HCT116 (cell line): ENCODE measurements around the gene SEPHS1. TPM values are rescaled to one million over a fixed set of nuclear protein-coding genes. Genes with fewer than 3 reads are reported as not detected.

Experiments
- ATAC-seq: fragments of 200-7000 bp; cut with Tn5 transposase; 2 replicates; pipeline ENCODE4 v1.9.1; 2020; ENCODE audit warnings: mild to moderate bottlenecking, moderate library complexity
- BruUV-seq: library from RNA; stranded (reverse); fragments of 400-500 nt; replicated peaks from 2 replicates; lab custom pipeline; 2021; lab: Mats Ljungman, UMichigan
- CTCF ChIA-PET: fragments of 300-600 bp; sonication (Branson Sonifier 250); formaldehyde crosslinking; loops from one replicate; lab custom pipeline; 2021; ENCODE audit warnings: antibody characterized with exemption; lab: Charles Lee
- POLR2A ChIA-PET: fragments of 300-600, 350-600 bp; sonication (Branson Sonifier 250); formaldehyde crosslinking; loops from one replicate; lab custom pipeline; 2021; ENCODE audit warnings: antibody characterized with exemption; lab: Charles Lee
- RAD21 ChIA-PET, 2 experiments: fragments of 300-600 bp; sonication (Branson Sonifier 250); formaldehyde crosslinking; loops; one replicate each; lab custom pipeline; 2023; ENCODE audit warnings: low total read pairs in 2 of 2; ENCODE audit not compliant: uncharacterized antibody in 2 of 2, unreplicated experiment in 2 of 2, low non-redundant PET in 1 of 2; lab: Charles Lee
- DNase-seq: peaks from one replicate; pipeline ENCODE4 v3.0.0-alpha.2; 2010; ENCODE audit warnings: low read depth, low spot score
- H2AFZ ChIP-seq: fragments of 200-600 bp; shearing (Covaris generic), sonication (generic); 2 replicates; pipeline ENCODE4 v1.6.1; 2017; ENCODE audit warnings: low read depth, mixed run types, mixed read lengths, antibody characterized with exemption, low read length; ENCODE audit not compliant: poor library complexity, severe bottlenecking
- H3K27ac ChIP-seq: 2 replicates; pipeline ENCODE4 v1.5.1; 2012; ENCODE audit warnings: low read depth, low read length
- H3K27me3 ChIP-seq: fragments of 200-600 bp; sonication (generic); 2 replicates; pipeline ENCODE4 v1.6.1; 2016; ENCODE audit warnings: mixed run types, low read length, mixed read lengths; ENCODE audit not compliant: insufficient read depth
- H3K36me3 ChIP-seq, 2 experiments: fragments of 200-500 bp in 1 of 2; fragments of 200-600 bp in 1 of 2; sonication (Bioruptor generic) in 1 of 2; sonication (generic) in 1 of 2; 2 replicates each; pipeline versions ENCODE4 v1.5.1 to v1.6.1; 2014 to 2016; ENCODE audit warnings: low read length in 2 of 2, inconsistent platforms in 1 of 2, mixed read lengths in 1 of 2, mixed run types in 1 of 2; ENCODE audit not compliant: insufficient read depth in 2 of 2, control insufficient read depth in 1 of 2
- H3K4me1 ChIP-seq, 2 experiments: fragments of 200-600 bp in 1 of 2; sonication (generic) in 1 of 2; 2 replicates each; pipeline versions ENCODE4 v1.5.1 to v1.6.1; 2012 to 2017; ENCODE audit warnings: low read length in 2 of 2, inconsistent platforms in 1 of 2, mild to moderate bottlenecking in 1 of 2, mixed read lengths in 1 of 2, mixed run types in 1 of 2, moderate library complexity in 1 of 2; ENCODE audit not compliant: insufficient read depth in 2 of 2, control insufficient read depth in 1 of 2
- H3K4me2 ChIP-seq: fragments of 200-600 bp; sonication (generic); 2 replicates; pipeline ENCODE4 v1.6.1; 2017; ENCODE audit warnings: mixed run types, low read length, mixed read lengths
- H3K4me3 ChIP-seq, 2 experiments: fragments of 200-600 bp in 1 of 2; sonication (generic) in 1 of 2; replicated peaks in 1 of 2; 2 replicates each; pipeline ENCODE4 v1.5.1; 2011 to 2016; ENCODE audit warnings: low read length in 2 of 2, control low read depth in 1 of 2, low read depth in 1 of 2, mild to moderate bottlenecking in 1 of 2, mixed read lengths in 1 of 2, mixed run types in 1 of 2
- H3K79me2 ChIP-seq: fragments of 200-600 bp; sonication (generic); 2 replicates; pipeline ENCODE4 v1.6.1; 2017; ENCODE audit warnings: mild to moderate bottlenecking, mixed run types, low read length, moderate library complexity, mixed read lengths; ENCODE audit not compliant: insufficient read depth
- H3K9ac ChIP-seq: fragments of 200-600 bp; sonication (generic); 2 replicates; pipeline ENCODE4 v1.6.1; 2016; ENCODE audit warnings: low read length, mixed read lengths
- H3K9me2 ChIP-seq: fragments of 200-600 bp; sonication (generic), shearing (Covaris generic); 2 replicates; pipeline ENCODE4 v1.6.1; 2017; ENCODE audit warnings: mixed run types, mild to moderate bottlenecking, moderate library complexity; ENCODE audit not compliant: insufficient read depth
- H3K9me3 ChIP-seq, 2 experiments: fragments of 200-500 bp in 1 of 2; fragments of 200-600 bp in 1 of 2; sonication (Bioruptor generic) in 1 of 2; sonication (generic) in 1 of 2; 2 replicates each; pipeline ENCODE4 v1.6.1; 2014 to 2017; ENCODE audit warnings: low read length in 2 of 2, mixed read lengths in 2 of 2, inconsistent platforms in 1 of 2, low read depth in 1 of 2, mild to moderate bottlenecking in 1 of 2, mixed run types in 1 of 2, moderate library complexity in 1 of 2; ENCODE audit not compliant: control insufficient read depth in 1 of 2, insufficient read depth in 1 of 2
- H4K20me1 ChIP-seq: fragments of 200-600 bp; sonication (generic), shearing (Covaris generic); 2 replicates; pipeline ENCODE4 v1.6.1; 2017; ENCODE audit warnings: mixed run types, mild to moderate bottlenecking, moderate library complexity; ENCODE audit not compliant: insufficient read depth
- EZH2 ChIP-seq: fragments of 200-600 bp; sonication (generic); IDR thresholded peaks from 2 replicates; pipeline ENCODE4 v1.6.1; 2017; ENCODE audit warnings: antibody characterized with exemption, mixed run types
- EZH2phosphoT487 ChIP-seq: fragments of 200-600 bp; IDR thresholded peaks from 2 replicates; pipeline ENCODE4 v1.6.1; 2018; ENCODE audit warnings: antibody characterized with exemption, borderline replicate concordance
- SP1 ChIP-seq: IDR thresholded peaks from 2 replicates; pipeline ENCODE4 v1.6.1; 2012; ENCODE audit warnings: low read depth
- SRF ChIP-seq: IDR thresholded peaks from 2 replicates; pipeline ENCODE4 v1.6.1; 2012; ENCODE audit warnings: low read depth
- YY1 ChIP-seq: IDR thresholded peaks from 2 replicates; pipeline ENCODE4 v1.6.1; 2011; ENCODE audit warnings: low read length, low read depth, moderate library complexity, mild to moderate bottlenecking; ENCODE audit not compliant: insufficient replicate concordance; ENCODE audit errors: extremely low read depth
- intact Hi-C: fragments of 100-400 bp; cut with micrococcal nuclease; formaldehyde crosslinking; loops from 2 replicates; pipeline ENCODE4 v1.10.0; 2022
- total RNA-seq: library from RNA; stranded (reverse); gene quantifications from one replicate; pipeline ENCODE4 v1.2.1, GENCODE V29; 2021; ENCODE audit not compliant: unreplicated experiment
- TF ChIP-seq, protein P1 (sequence below): IDR thresholded peaks from 2 replicates; pipeline ENCODE4 v1.6.1; 2012; ENCODE audit warnings: low read depth
- TF ChIP-seq, protein P2 (sequence below): IDR thresholded peaks from 2 replicates; pipeline ENCODE4 v1.6.1; 2012

The SEPHS1 gene
- total RNA-seq, 1 experiment from 2014 or later, result 51.7 TPM

DNA sequence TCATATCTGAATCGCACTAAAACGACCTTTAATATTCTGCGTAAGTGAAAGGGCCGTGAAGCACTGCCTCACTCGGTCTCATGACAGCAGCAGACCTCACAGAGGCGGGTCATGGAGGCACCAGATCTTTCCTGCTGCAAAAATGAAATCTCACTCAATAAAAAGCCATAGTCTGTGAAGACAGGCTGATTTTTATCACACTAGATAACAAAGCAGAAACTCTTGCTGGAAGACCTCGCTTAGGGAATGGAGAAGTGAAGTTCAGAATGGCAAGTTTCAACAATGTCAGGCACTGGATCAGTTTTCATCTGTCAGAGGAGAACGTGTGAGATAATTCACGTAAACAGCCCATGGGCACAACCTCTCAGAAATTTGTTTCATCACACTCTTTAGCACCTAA is 8.0 kb downstream of the SEPHS1 start:
- TF ChIP-seq, protein P1, sequence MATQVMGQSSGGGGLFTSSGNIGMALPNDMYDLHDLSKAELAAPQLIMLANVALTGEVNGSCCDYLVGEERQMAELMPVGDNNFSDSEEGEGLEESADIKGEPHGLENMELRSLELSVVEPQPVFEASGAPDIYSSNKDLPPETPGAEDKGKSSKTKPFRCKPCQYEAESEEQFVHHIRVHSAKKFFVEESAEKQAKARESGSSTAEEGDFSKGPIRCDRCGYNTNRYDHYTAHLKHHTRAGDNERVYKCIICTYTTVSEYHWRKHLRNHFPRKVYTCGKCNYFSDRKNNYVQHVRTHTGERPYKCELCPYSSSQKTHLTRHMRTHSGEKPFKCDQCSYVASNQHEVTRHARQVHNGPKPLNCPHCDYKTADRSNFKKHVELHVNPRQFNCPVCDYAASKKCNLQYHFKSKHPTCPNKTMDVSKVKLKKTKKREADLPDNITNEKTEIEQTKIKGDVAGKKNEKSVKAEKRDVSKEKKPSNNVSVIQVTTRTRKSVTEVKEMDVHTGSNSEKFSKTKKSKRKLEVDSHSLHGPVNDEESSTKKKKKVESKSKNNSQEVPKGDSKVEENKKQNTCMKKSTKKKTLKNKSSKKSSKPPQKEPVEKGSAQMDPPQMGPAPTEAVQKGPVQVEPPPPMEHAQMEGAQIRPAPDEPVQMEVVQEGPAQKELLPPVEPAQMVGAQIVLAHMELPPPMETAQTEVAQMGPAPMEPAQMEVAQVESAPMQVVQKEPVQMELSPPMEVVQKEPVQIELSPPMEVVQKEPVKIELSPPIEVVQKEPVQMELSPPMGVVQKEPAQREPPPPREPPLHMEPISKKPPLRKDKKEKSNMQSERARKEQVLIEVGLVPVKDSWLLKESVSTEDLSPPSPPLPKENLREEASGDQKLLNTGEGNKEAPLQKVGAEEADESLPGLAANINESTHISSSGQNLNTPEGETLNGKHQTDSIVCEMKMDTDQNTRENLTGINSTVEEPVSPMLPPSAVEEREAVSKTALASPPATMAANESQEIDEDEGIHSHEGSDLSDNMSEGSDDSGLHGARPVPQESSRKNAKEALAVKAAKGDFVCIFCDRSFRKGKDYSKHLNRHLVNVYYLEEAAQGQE, result no peak
- TF ChIP-seq SRF (no peak), YY1 (no peak), EZH2 (no peak), EZH2phosphoT487 (no peak), SP1 (no peak)
- TF ChIP-seq, protein P2, sequence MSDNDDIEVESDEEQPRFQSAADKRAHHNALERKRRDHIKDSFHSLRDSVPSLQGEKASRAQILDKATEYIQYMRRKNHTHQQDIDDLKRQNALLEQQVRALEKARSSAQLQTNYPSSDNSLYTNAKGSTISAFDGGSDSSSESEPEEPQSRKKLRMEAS, result no peak
- TF ChIP-seq, all 23 proteins: peak for 0
- RAD21 ChIA-PET, result no interaction called here
- no peak overlapping the region for H3K27ac ChIP-seq
- no TSS peak for BruUV-seq
- H3K9me2 ChIP-seq, result no peaks in the 10 kb centered on the region
- intact Hi-C loops, result no loop called here
- peaks cover 0 to 1% of the 10 kb centered on the region in 2 experiments; a peak in 1 of 4 replicates for H3K4me1 ChIP-seq
- peaks cover 52% of the 10 kb centered on the region for H3K79me2 ChIP-seq
- no peak for DNase-seq
- peaks cover 7 to 14% of the 10 kb centered on the region in 2 experiments; a peak in 3 of 4 replicates for H3K36me3 ChIP-seq
- no peak overlapping the region for H2AFZ ChIP-seq
- H3K4me2 ChIP-seq, result no peak overlapping the region
- H3K9me3 ChIP-seq, result no peaks in the 10 kb centered on the region
- no peak overlapping the region for H3K9ac ChIP-seq
- no peaks in the 10 kb centered on the region for H4K20me1 ChIP-seq
- ATAC-seq, result no peak
- POLR2A ChIA-PET, result no interaction called here
- CTCF ChIA-PET, result no interaction called here
- H3K4me3 ChIP-seq, result no peak overlapping the region
- H3K27me3 ChIP-seq, result no peaks in the 10 kb centered on the region
